GM12878 (cell line): ENCODE measurements around the gene RBMS3. TPM values are rescaled to one million over a fixed set of nuclear protein-coding genes. Genes with fewer than 3 reads are reported as not detected.

Source experiments
- ATAC-seq: fragments of 200-7000 bp; cut with Tn5 transposase; 3 replicates; pipeline ENCODE4 v1.9.1; 2020; ENCODE audit warnings: mild to moderate bottlenecking, moderate library complexity
- BruUV-seq: library from RNA; stranded (reverse); fragments of 400-500 nt; replicated peaks from 2 replicates; lab custom pipeline; 2021; lab: Mats Ljungman, UMichigan
- CTCF ChIA-PET: fragments of 300-600 bp; sonication (Branson Sonifier 250); formaldehyde crosslinking; extraction: SDS; loops from one replicate; lab custom pipeline; 2021; ENCODE audit warnings: inconsistent platforms; lab: Yijun Ruan, JAX
- POLR2A ChIA-PET: fragments of 350-600 bp; formaldehyde crosslinking; extraction: SDS; loops from one replicate; lab custom pipeline; 2021; ENCODE audit warnings: inconsistent platforms; lab: Charles Lee
- RAD21 ChIA-PET: fragments of 300-600 bp; sonication (Branson Sonifier 250); formaldehyde crosslinking; loops from one replicate; lab custom pipeline; 2023; ENCODE audit warnings: antibody characterized with exemption; ENCODE audit not compliant: unreplicated experiment; lab: Charles Lee
- SMC1A ChIA-PET: fragments of 300-600 bp; sonication (Branson Sonifier 250); formaldehyde crosslinking; loops from one replicate; lab custom pipeline; 2023; ENCODE audit not compliant: unreplicated experiment, uncharacterized antibody; lab: Charles Lee
- DNase-seq: peaks from one replicate; pipeline ENCODE4 v3.0.0-alpha.2; 2011; ENCODE audit warnings: low read depth, low spot score
- FAIRE-seq: peaks from 3 replicates; lab custom pipeline; 2011; peaks lifted over from hg19 to GRCh38; lab: Jason Lieb, UNC
- H2AFZ ChIP-seq: 2 replicates; pipeline ENCODE4 v1.6.0; 2011; ENCODE audit warnings: low read depth, low read length, control low read depth; ENCODE audit not compliant: control insufficient read depth
- H3K27ac ChIP-seq: 2 replicates; pipeline ENCODE4 v1.5.1; 2011; ENCODE audit warnings: control low read depth; ENCODE audit not compliant: control insufficient read depth, insufficient read depth
- H3K27me3 ChIP-seq, 2 experiments: replicated peaks in 1 of 2; 2 replicates each; pipeline versions ENCODE4 v1.6.0 to v1.6.1; 2011; ENCODE audit warnings: low read length in 1 of 2; ENCODE audit not compliant: control insufficient read depth in 2 of 2, insufficient read depth in 2 of 2
- H3K36me3 ChIP-seq, 2 experiments: 2 replicates each; pipeline ENCODE4 v1.5.1; 2011; ENCODE audit warnings: low read length in 1 of 2; ENCODE audit not compliant: control insufficient read depth in 2 of 2, insufficient read depth in 2 of 2
- H3K4me1 ChIP-seq: 2 replicates; pipeline ENCODE4 v1.6.1; 2011; ENCODE audit warnings: mild to moderate bottlenecking, low read length, moderate library complexity, mixed read lengths; ENCODE audit not compliant: control insufficient read depth, insufficient read depth
- H3K4me2 ChIP-seq: 2 replicates; pipeline ENCODE4 v1.6.0; 2011; ENCODE audit warnings: control low read depth; ENCODE audit not compliant: control insufficient read depth, insufficient read depth
- H3K4me3 ChIP-seq: fragments of 200-600 bp; sonication (generic); 2 replicates; pipeline ENCODE4 v1.5.1; 2016
- H3K79me2 ChIP-seq: 2 replicates; pipeline ENCODE4 v1.6.0; 2011; ENCODE audit warnings: low read length; ENCODE audit not compliant: control insufficient read depth, insufficient read depth
- H3K9ac ChIP-seq: 2 replicates; pipeline ENCODE4 v1.8.0; 2011; ENCODE audit warnings: low read length, control low read depth, mixed read lengths; ENCODE audit not compliant: control insufficient read depth, insufficient read depth
- H3K9me3 ChIP-seq: replicated peaks from 3 replicates; pipeline ENCODE4 v1.5.1; 2011; ENCODE audit warnings: mild to moderate bottlenecking, low read length; ENCODE audit not compliant: control insufficient read depth, insufficient read depth
- H4K20me1 ChIP-seq: 2 replicates; pipeline ENCODE4 v1.6.0; 2011; ENCODE audit not compliant: control insufficient read depth, insufficient read depth
- RAD21 ChIP-seq: IDR thresholded peaks from 2 replicates; pipeline ENCODE4 v1.6.1; 2011; ENCODE audit warnings: mild to moderate bottlenecking, low read depth, low read length, moderate library complexity; ENCODE audit not compliant: insufficient read depth
- ZBTB40 ChIP-seq: fragments of 450-650 bp; IDR thresholded peaks from 2 replicates; pipeline ENCODE4 v1.6.1; 2016; ENCODE audit warnings: mild to moderate bottlenecking, moderate library complexity, borderline replicate concordance
- WGBS: methylation state at CpG from one replicate; pipeline ENCODE4 v1.1.6; 2016; ENCODE audit warnings: low lambda C conversion rate; ENCODE audit not compliant: insufficient replicate concordance, insufficient coverage; ENCODE audit errors: missing lambda C conversion rate; 5-methylcytosine and 5-hydroxymethylcytosine counted together
- in situ Hi-C: fragments of 300-500 bp; cut with MboI; formaldehyde crosslinking; loops from 9 replicates; pipeline ENCODE4 v1.14.3; 2018; ENCODE audit warnings: mixed read lengths
- intact Hi-C: fragments of 100-400 bp; cut with micrococcal nuclease; formaldehyde crosslinking; loops from one replicate; pipeline ENCODE4 v1.14.2; 2022; ENCODE audit not compliant: unreplicated experiment
- polyA plus RNA-seq, 11 experiments: library from polyadenylated mRNA; depleted of rRNA in 4 of 11; unstranded in 6 of 11; stranded (reverse) in 5 of 11; fragments of >200 nt; fragmentation: Nextera tagmentation in 4 of 11; fragmentation: Illumina TruSeq in 1 of 11; extraction: Ambion mirVana in 4 of 11; extraction: Trizol in 1 of 11; gene quantifications; 1 replicate in 1 of 11; 2 replicates in 10 of 11; pipeline versions ENCODE4 v1.2.1 to v1.2.3, GENCODE V29; 2011 to 2016; ENCODE audit warnings: inconsistent platforms in 2 of 11, missing spikeins in 2 of 11, low read depth in 1 of 11
- total RNA-seq, 4 experiments: library from RNA; depleted of rRNA in 3 of 4; stranded (reverse); fragments of >200 nt in 3 of 4; fragmentation: Illumina TruSeq in 1 of 4; extraction: Trizol in 1 of 4; gene quantifications; 2 replicates each; pipeline versions ENCODE4 v1.2.1 to v1.2.3, GENCODE V29; 2013 to 2021

The RBMS3 gene
- total and polyA plus RNA-seq, 10 of the 15 experiments (the other 5 are each of a cell fraction or from before 2014, with no cell fraction given), result 0.79 to 4.7 (median 3.1) TPM

GRCh38 chr3:29290596-29290995 lies 9.7 kb downstream of the RBMS3 start:
- Histone ChIP-seq H3K27me3 (no peaks in the 10 kb centered on the region), H2AFZ (no peak overlapping the region), H3K4me1 (no peaks in the 10 kb centered on the region), H3K36me3 (no peaks in the 10 kb centered on the region), H3K79me2 (peaks cover 4% of the 10 kb centered on the region), H3K4me3 (no peak overlapping the region), H3K4me2 (no peak overlapping the region), H4K20me1 (no peaks in the 10 kb centered on the region), H3K9me3 (no peaks in the 10 kb centered on the region; the same call in 2 of the 3 replicates), H3K27ac (no peak overlapping the region), H3K9ac (no peak overlapping the region)
- ATAC-seq (no peak), DNase-seq (no peak), FAIRE-seq (no peak)
- WGBS, result 23% methylated on average over 2 of the region's 2 CpGs
- SMC1A ChIA-PET, result interaction anchor here (1.6 to 15.7 kb wide), 3 partner anchors 12 to 59 kb away, joined by 4 to 307 read pairs (median 5); no protein-coding TSS in a partner anchor
- TF ChIP-seq RAD21, result no peak
- peak; percentile 45; the same call in 1 of the 2 replicates for TF ChIP-seq ZBTB40
- no TSS peak for BruUV-seq
- POLR2A ChIA-PET, result interaction anchor here (2.0 to 2.8 kb wide), 2 partner anchors 9 to 34 kb away, joined by 6 to 10 read pairs; partner anchors contain the start of gene RBMS3
- CTCF ChIA-PET, result interaction anchor here (1.5 to 1.7 kb wide), 2 partner anchors 9 to 26 kb away, joined by 3 read pairs; partner anchors contain the start of gene RBMS3
- RAD21 ChIA-PET, result interaction anchor here (1.2 to 1.3 kb wide), 2 partner anchors 9 to 42 kb away, joined by 3 to 4 read pairs; no protein-coding TSS in a partner anchor
- intact Hi-C loops (no loop called here), in situ Hi-C loops (no loop called here)
